ENCODE data around the gene MAX.

GRCh38 chr14:65149116-65149515, 46.8 kb upstream of the MAX start:
- no peak for TF ChIP-seq POLR2A (conservative IDR thresholded peaks at IDR 0.05)
- TF ChIP-seq NFRKB (IDR thresholded peaks at IDR 0.05; ENCODE audit: low read depth) = no peak
- TF ChIP-seq ZNF24 (IDR thresholded peaks at IDR 0.05) = no peak
- no peak for TF ChIP-seq BHLHE40 (IDR thresholded peaks at IDR 0.05; ENCODE audit: low read length)
- no peak for TF ChIP-seq COPS2 (conservative IDR thresholded peaks at IDR 0.05)
- TF ChIP-seq ZBTB2 (IDR thresholded peaks at IDR 0.05) = no peak
- TF ChIP-seq KLF13 (tag; IDR thresholded peaks at IDR 0.05; ENCODE audit: borderline replicate concordance, low read depth) = no peak
- TF ChIP-seq ZNF41 (CRISPR knock-in tag; conservative IDR thresholded peaks at IDR 0.05) = no peak
- TF ChIP-seq, protein P1, sequence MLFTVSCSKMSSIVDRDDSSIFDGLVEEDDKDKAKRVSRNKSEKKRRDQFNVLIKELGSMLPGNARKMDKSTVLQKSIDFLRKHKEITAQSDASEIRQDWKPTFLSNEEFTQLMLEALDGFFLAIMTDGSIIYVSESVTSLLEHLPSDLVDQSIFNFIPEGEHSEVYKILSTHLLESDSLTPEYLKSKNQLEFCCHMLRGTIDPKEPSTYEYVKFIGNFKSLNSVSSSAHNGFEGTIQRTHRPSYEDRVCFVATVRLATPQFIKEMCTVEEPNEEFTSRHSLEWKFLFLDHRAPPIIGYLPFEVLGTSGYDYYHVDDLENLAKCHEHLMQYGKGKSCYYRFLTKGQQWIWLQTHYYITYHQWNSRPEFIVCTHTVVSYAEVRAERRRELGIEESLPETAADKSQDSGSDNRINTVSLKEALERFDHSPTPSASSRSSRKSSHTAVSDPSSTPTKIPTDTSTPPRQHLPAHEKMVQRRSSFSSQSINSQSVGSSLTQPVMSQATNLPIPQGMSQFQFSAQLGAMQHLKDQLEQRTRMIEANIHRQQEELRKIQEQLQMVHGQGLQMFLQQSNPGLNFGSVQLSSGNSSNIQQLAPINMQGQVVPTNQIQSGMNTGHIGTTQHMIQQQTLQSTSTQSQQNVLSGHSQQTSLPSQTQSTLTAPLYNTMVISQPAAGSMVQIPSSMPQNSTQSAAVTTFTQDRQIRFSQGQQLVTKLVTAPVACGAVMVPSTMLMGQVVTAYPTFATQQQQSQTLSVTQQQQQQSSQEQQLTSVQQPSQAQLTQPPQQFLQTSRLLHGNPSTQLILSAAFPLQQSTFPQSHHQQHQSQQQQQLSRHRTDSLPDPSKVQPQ (CRISPR knock-in tag; IDR thresholded peaks at IDR 0.05; ENCODE audit: borderline replicate concordance) = no peak
- no peak for TF ChIP-seq ATF2 (CRISPR knock-in tag; IDR thresholded peaks at IDR 0.05)
- no peak for TF ChIP-seq HDGF (IDR thresholded peaks at IDR 0.05)
- TF ChIP-seq BCLAF1 (IDR thresholded peaks at IDR 0.05; ENCODE audit: borderline replicate concordance in 1 of 2, control insufficient read depth in 1 of 2, low read depth in 2 of 2, low read length in 1 of 2) = no peak

All from K562 (cell line).